Psoas muscle (tissue), 8 donors: ENCODE results near the gene MTHFD1L. TPM values are rescaled to one million over a fixed set of nuclear protein-coding genes. Genes with fewer than 3 reads are reported as not detected.
A peak's percentile ranks its signal among the peaks of the same experiment; 100 is the strongest.

Source experiments
- ATAC-seq, 4 donors: fragments of 200-7000 bp; cut with Tn5 transposase; one replicate each; pipeline ENCODE4 v1.9.1; 2020; ENCODE audit warnings: moderate library complexity in 3 of 4, mild to moderate bottlenecking in 2 of 4
- DNase-seq, 2 donors: peaks; one replicate each; pipeline ENCODE4 v3.0.0-alpha.2; 2020
- H3K27ac ChIP-seq: fragments of 200-600 bp; one replicate; pipeline ENCODE4 v1.8.0; 2022
- H3K27me3 ChIP-seq, 3 donors: fragments of 200-600 bp in 1 of 3; one replicate each; pipeline versions ENCODE4 v1.6.1 to v1.8.0; 2013 to 2022; ENCODE audit warnings: low read length in 2 of 3, mild to moderate bottlenecking in 2 of 3, moderate library complexity in 1 of 3; ENCODE audit not compliant: insufficient read depth in 3 of 3
- H3K36me3 ChIP-seq, 2 donors: fragments of 200-600 bp in 1 of 2; one replicate each; pipeline versions ENCODE4 v1.6.1 to v1.8.0; 2013 to 2022; ENCODE audit warnings: low read depth in 1 of 2, mild to moderate bottlenecking in 1 of 2, moderate library complexity in 1 of 2; ENCODE audit not compliant: insufficient read depth in 1 of 2
- H3K4me1 ChIP-seq: fragments of 200-600 bp; one replicate; pipeline ENCODE4 v1.8.0; 2022
- H3K4me3 ChIP-seq: fragments of 200-600 bp; one replicate; pipeline ENCODE4 v1.8.0; 2022; ENCODE audit warnings: mild to moderate bottlenecking
- H3K9me3 ChIP-seq: fragments of 200-600 bp; one replicate; pipeline ENCODE4 v1.8.0; 2022
- CTCF ChIP-seq: fragments of 200-600 bp; IDR thresholded peaks from one replicate; pipeline ENCODE4 v1.8.0; 2022; ENCODE audit warnings: antibody characterized with exemption
- WGBS, 3 donors: extraction: QIAGEN DNeasy Blood & Tissue Kit; methylation state at CpG; one replicate each; pipeline versions ENCODE4 v1.1.6 to v1.1.7; 2013; 5-methylcytosine and 5-hydroxymethylcytosine counted together
- intact Hi-C, 2 donors: fragments of 100-400 bp; cut with DNase I; formaldehyde crosslinking; loops; one replicate each; pipeline versions ENCODE4 v1.11.0 to v1.14.2; 2022
- polyA plus RNA-seq, 3 donors: library from polyadenylated mRNA; stranded (reverse); fragments of 200-250 nt; gene quantifications; one replicate each; pipeline ENCODE4 v1.2.3, GENCODE V29; 2013
- total RNA-seq, 4 donors: library from RNA; stranded (reverse); fragmentation: NEBNext Ultra II Directional in 2 of 4; extraction: Animal tissue kit (Norgen Biotek cat#: 25700) in 2 of 4; gene quantifications; one replicate each; pipeline versions ENCODE4 v1.2.1 to v1.2.4, GENCODE V29; 2021 to 2023
- donor health status: healthy with polysubstance abuse.
- donor health status: DM: no; HTN: no; CAD: no; lungs with moderate emphysema.
- donor health status: Bipolar disorder and iron deficiency.
- donor health status: healthy.
- donor health status: DM: yes; HTN: yes; CAD: no.
- donor health status: DM: no; HTN: no; CAD: no.
- donor health status: DM: no; HTN: no; CAD: no.
- donor health status: DM: yes; HTN: yes; CAD: no.

Gene MTHFD1L
- total and polyA plus RNA-seq, 7 donors = 0.21 to 4.1 (median 1.1) TPM

- H3K36me3 ChIP-seq = no peaks in the 10 kb centered on the region
- 63 to 74% (median 69%) methylated on average over 16 of the region's 16 CpGs for WGBS, 3 donors
- ATAC-seq (no peak), DNase-seq (peak in 1 of 2 donors; percentile 20)
- no peak overlapping the region for H3K27ac ChIP-seq
- intact Hi-C loops = no loop called here
- TF ChIP-seq CTCF = no peak
- H3K27me3 ChIP-seq = peaks cover 0 to 2% (median 0%) of the 10 kb centered on the region in 3 donors
- no peaks in the 10 kb centered on the region for H3K4me1 ChIP-seq
- H3K4me3 ChIP-seq = no peak overlapping the region
- no peaks in the 10 kb centered on the region for H3K9me3 ChIP-seq
Observed at GRCh38 chr6:151087861-151088598, 222.5 kb downstream of the MTHFD1L start.

- DNase-seq (no peak), ATAC-seq (no peak)
- H3K4me3 ChIP-seq = no peak overlapping the region
- no peak overlapping the region for H3K27ac ChIP-seq
- H3K4me1 ChIP-seq = no peaks in the 10 kb centered on the region
- no peaks in the 10 kb centered on the region for H3K9me3 ChIP-seq
- H3K36me3 ChIP-seq = no peaks in the 10 kb centered on the region
- WGBS, 3 donors = 95 to 98% (median 97%) methylated on average over 11 of the region's 11 CpGs
- H3K27me3 ChIP-seq = peaks cover 0 to 2% (median 0%) of the 10 kb centered on the region in 3 donors
- no peak for TF ChIP-seq CTCF
- intact Hi-C loops = no loop called here
Observed at GRCh38 chr6:151088599-151088935, 223.1 kb downstream of the MTHFD1L start.

GRCh38 chr6:151088963-151089362 is 223.5 kb downstream of the MTHFD1L start:
- whole genome bisulfite sequencing, 3 donors = 81 to 93% (median 91%) methylated on average over 3 of the region's 3 CpGs
- Histone ChIP-seq H3K9me3 (no peaks in the 10 kb centered on the region), H3K27ac (no peak overlapping the region), H3K4me1 (no peaks in the 10 kb centered on the region), H3K27me3 (peaks cover 0 to 2% (median 0%) of the 10 kb centered on the region in 3 donors), H3K36me3 (no peaks in the 10 kb centered on the region), H3K4me3 (no peak overlapping the region)
- intact Hi-C loops = no loop called here
- no peak for ATAC-seq
- no peak for DNase-seq
- TF ChIP-seq CTCF = no peak

GRCh38 chr6:151089978-151090377 is 224.5 kb downstream of the MTHFD1L start:
- intact Hi-C loops = no loop called here
- peaks cover 0 to 2% (median 0%) of the 10 kb centered on the region in 3 donors for H3K27me3 ChIP-seq
- DNase-seq = no peak

More at GRCh38 chr6:151089978-151090377, 224.5 kb downstream of the MTHFD1L start:
- Histone ChIP-seq H3K27ac (no peak overlapping the region), H3K36me3 (no peaks in the 10 kb centered on the region), H3K4me3 (no peak overlapping the region), H3K4me1 (no peaks in the 10 kb centered on the region), H3K9me3 (no peaks in the 10 kb centered on the region)
- WGBS, 3 donors = 73 to 86% (median 85%) methylated on average over 4 of the region's 4 CpGs
- no peak for ATAC-seq
- TF ChIP-seq CTCF = no peak
